Activated naive CD8-positive, alpha-beta T cell (primary cell): Measurements from ENCODE around the gene ZBTB18.

ENCODE experiments used
- H3K27ac Mint-ChIP-seq: one replicate; pipeline ENCODE4 v1.8.0; 2021; ENCODE audit warnings: mixed read lengths
- H3K27me3 Mint-ChIP-seq: one replicate; pipeline ENCODE4 v1.8.0; 2021; ENCODE audit warnings: mixed read lengths
- H3K36me3 Mint-ChIP-seq: one replicate; pipeline ENCODE4 v1.8.0; 2021; ENCODE audit warnings: mixed read lengths
- H3K4me1 Mint-ChIP-seq: one replicate; pipeline ENCODE4 v1.8.0; 2021; ENCODE audit warnings: low read depth, mixed read lengths
- H3K4me3 Mint-ChIP-seq: one replicate; pipeline ENCODE4 v1.8.0; 2021; ENCODE audit warnings: mild to moderate bottlenecking, mixed read lengths
- H3K9me3 Mint-ChIP-seq: one replicate; pipeline ENCODE4 v1.8.0; 2021; ENCODE audit warnings: low read depth, mixed read lengths

The ZBTB18 gene

GRCh38 chr1:244099258-244099930, 48.3 kb downstream of the ZBTB18 start:
- Mint-ChIP-seq H3K4me3 (no peak overlapping the region), H3K27me3 (peaks cover under 1% of the 10 kb centered on the region), H3K9me3 (no peaks in the 10 kb centered on the region), H3K27ac (no peak overlapping the region), H3K4me1 (peaks cover 25% of the 10 kb centered on the region), H3K36me3 (no peaks in the 10 kb centered on the region)

DNA sequence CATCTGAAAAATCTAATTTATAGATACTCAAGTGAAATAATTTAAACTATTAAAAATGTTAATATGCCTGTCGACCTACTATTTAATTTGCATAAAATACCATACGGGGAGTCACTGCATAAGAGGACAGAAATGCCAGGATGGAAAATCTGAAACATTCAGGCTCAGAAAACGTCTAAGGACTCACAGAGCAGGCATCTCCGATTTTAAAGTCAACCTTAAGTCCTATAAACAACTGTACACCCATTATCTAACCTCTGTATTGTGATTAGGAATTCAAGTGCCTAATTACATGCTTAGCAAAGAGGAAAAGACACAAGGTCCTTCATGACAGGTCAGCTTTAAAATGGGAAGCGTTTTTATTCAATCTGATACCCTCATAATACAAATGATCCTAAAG, 49.2 kb downstream of the ZBTB18 start:
- no peaks in the 10 kb centered on the region for H3K9me3 Mint-ChIP-seq
- H3K36me3 Mint-ChIP-seq: no peaks in the 10 kb centered on the region
- peak overlapping the region; percentile 70 for H3K4me3 Mint-ChIP-seq
- peaks cover 2% of the 10 kb centered on the region for H3K27me3 Mint-ChIP-seq
- H3K27ac Mint-ChIP-seq: no peak overlapping the region
- H3K4me1 Mint-ChIP-seq: peaks cover 25% of the 10 kb centered on the region

GRCh38 chr1:244100704-244101453, 49.8 kb downstream of the ZBTB18 start:
- Mint-ChIP-seq H3K27me3 (peaks cover 2% of the 10 kb centered on the region), H3K4me3 (peak overlapping the region; percentile 70), H3K9me3 (no peaks in the 10 kb centered on the region), H3K36me3 (no peaks in the 10 kb centered on the region), H3K27ac (peak overlapping the region; percentile 28), H3K4me1 (peaks cover 25% of the 10 kb centered on the region)

GRCh38 chr1:244102046-244102445, 51.0 kb downstream of the ZBTB18 start:
- Mint-ChIP-seq H3K27me3 (peaks cover 2% of the 10 kb centered on the region), H3K4me1 (peaks cover 25% of the 10 kb centered on the region)

GRCh38 chr1:244102468-244102867, 51.4 kb downstream of the ZBTB18 start:
- Mint-ChIP-seq H3K4me1 (peaks cover 23% of the 10 kb centered on the region), H3K4me3 (no peak overlapping the region), H3K9me3 (no peaks in the 10 kb centered on the region), H3K27ac (no peak overlapping the region), H3K27me3 (peaks cover 2% of the 10 kb centered on the region), H3K36me3 (no peaks in the 10 kb centered on the region)

More at GRCh38 chr1:244102046-244102445, 51.0 kb downstream of the ZBTB18 start:
- Mint-ChIP-seq H3K36me3 (no peaks in the 10 kb centered on the region), H3K4me3 (no peak overlapping the region), H3K27ac (no peak overlapping the region), H3K9me3 (no peaks in the 10 kb centered on the region)

DNA sequence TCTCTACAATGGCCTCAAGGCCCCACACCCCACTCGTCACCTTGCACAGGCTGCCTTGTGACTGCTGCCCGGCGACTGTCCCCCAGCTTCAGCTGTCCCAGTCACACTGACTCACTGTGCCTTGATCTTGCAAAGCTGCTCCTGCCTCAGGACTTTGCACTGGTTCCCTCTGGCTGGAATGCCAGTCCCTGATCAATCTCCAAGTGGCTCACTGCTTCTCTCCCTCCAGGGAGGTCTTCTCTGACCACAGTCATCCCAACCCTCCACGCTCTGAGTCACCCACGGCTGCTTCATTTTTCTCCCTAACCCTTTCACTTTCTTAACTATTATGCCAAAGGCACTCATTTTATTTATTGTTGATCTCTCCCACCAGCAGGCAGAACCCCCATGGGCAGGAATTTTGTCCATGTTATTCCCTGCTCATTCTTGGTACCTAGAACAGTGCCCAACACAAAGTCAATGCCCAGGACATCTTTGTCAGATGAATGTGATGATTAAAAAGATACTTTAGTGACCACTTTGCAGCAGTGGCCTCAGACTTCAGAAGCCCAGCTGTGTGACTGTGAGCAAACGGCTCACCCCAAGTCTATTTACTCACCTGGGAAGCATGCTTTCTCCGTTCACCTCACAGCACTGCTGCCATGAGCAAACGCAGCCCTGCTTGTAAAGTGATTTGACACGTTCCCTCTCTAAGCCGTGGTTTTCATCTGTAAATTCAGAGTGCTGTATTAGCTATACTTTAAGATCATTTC, 53.4 kb downstream of the ZBTB18 start:
- peaks cover 20% of the 10 kb centered on the region for H3K4me1 Mint-ChIP-seq
- H3K4me3 Mint-ChIP-seq: no peak overlapping the region
- H3K27ac Mint-ChIP-seq: no peak overlapping the region
- no peaks in the 10 kb centered on the region for H3K36me3 Mint-ChIP-seq
- no peaks in the 10 kb centered on the region for H3K9me3 Mint-ChIP-seq
- peaks cover 2% of the 10 kb centered on the region for H3K27me3 Mint-ChIP-seq

GRCh38 chr1:244106176-244106575, 55.1 kb downstream of the ZBTB18 start:
- no peaks in the 10 kb centered on the region for H3K36me3 Mint-ChIP-seq
- H3K9me3 Mint-ChIP-seq: no peaks in the 10 kb centered on the region
- H3K27ac Mint-ChIP-seq: no peak overlapping the region
- H3K4me1 Mint-ChIP-seq: peaks cover 6% of the 10 kb centered on the region
- peaks cover 2% of the 10 kb centered on the region for H3K27me3 Mint-ChIP-seq
- no peak overlapping the region for H3K4me3 Mint-ChIP-seq
